ENCODE data around the gene DKKL1. TPM values are rescaled to one million over a fixed set of nuclear protein-coding genes. Genes with fewer than 3 reads are reported as not detected.

DKKL1 gene
- polyA plus RNA-seq, 1 donor from 2014 or later: 2.8 TPM

DNA sequence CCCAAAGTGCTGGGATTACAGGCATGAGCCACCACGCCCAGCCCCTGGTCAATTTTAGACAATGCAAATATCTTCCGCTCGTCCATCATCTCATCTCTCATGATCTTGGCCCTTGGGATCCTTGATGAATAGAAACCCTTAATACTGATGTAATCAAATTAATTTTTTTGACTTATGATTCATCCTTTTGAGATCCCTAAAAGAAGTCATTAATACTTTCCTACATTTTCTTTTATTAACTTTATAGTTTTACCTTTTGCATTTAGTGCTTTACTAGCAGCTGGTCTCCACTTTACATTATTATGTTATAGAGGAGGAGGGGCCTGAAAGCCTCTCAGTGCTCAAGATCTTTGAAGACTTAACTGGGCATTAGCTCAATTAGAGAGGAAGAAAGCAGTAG, 16.7 kb downstream of the DKKL1 start:
- TF ChIP-seq TAF1 (IDR thresholded peaks at IDR 0.05; ENCODE audit: low read depth): no peak
- no peak for TF ChIP-seq POLR2AphosphoS5 (IDR thresholded peaks at IDR 0.05)
- TF ChIP-seq EZH2 (IDR thresholded peaks at IDR 0.05; ENCODE audit: borderline replicate concordance, insufficient read depth, low read length, poor library complexity, severe bottlenecking): no peak
- TF ChIP-seq, protein P1, sequence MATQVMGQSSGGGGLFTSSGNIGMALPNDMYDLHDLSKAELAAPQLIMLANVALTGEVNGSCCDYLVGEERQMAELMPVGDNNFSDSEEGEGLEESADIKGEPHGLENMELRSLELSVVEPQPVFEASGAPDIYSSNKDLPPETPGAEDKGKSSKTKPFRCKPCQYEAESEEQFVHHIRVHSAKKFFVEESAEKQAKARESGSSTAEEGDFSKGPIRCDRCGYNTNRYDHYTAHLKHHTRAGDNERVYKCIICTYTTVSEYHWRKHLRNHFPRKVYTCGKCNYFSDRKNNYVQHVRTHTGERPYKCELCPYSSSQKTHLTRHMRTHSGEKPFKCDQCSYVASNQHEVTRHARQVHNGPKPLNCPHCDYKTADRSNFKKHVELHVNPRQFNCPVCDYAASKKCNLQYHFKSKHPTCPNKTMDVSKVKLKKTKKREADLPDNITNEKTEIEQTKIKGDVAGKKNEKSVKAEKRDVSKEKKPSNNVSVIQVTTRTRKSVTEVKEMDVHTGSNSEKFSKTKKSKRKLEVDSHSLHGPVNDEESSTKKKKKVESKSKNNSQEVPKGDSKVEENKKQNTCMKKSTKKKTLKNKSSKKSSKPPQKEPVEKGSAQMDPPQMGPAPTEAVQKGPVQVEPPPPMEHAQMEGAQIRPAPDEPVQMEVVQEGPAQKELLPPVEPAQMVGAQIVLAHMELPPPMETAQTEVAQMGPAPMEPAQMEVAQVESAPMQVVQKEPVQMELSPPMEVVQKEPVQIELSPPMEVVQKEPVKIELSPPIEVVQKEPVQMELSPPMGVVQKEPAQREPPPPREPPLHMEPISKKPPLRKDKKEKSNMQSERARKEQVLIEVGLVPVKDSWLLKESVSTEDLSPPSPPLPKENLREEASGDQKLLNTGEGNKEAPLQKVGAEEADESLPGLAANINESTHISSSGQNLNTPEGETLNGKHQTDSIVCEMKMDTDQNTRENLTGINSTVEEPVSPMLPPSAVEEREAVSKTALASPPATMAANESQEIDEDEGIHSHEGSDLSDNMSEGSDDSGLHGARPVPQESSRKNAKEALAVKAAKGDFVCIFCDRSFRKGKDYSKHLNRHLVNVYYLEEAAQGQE (IDR thresholded peaks at IDR 0.05; ENCODE audit: borderline replicate concordance): no peak
- TF ChIP-seq RAD21 (conservative IDR thresholded peaks at IDR 0.05): no peak
- no peak for TF ChIP-seq CTCF (IDR thresholded peaks at IDR 0.05; ENCODE audit: poor library complexity, severe bottlenecking)
- TF ChIP-seq SMC3 (conservative IDR thresholded peaks at IDR 0.05; ENCODE audit: poor library complexity): no peak
- TF ChIP-seq MXI1 (conservative IDR thresholded peaks at IDR 0.05; ENCODE audit: poor library complexity, severe bottlenecking): no peak
- TF ChIP-seq EP300 (conservative IDR thresholded peaks at IDR 0.05; ENCODE audit: poor library complexity, severe bottlenecking): no peak
- Histone ChIP-seq H3K4me2 (ENCODE audit: low read length) (no peak overlapping the region), H3K9me2 (ENCODE audit: insufficient read depth, low read length) (no peaks in the 10 kb centered on the region), H3K9me3 (ENCODE audit: low read length) (no peaks in the 10 kb centered on the region), H3K79me2 (replicated peaks; ENCODE audit: insufficient read depth, low read length) (no peaks in the 10 kb centered on the region), H3K9ac (ENCODE audit: low read length) (no peak overlapping the region), H3K4me3 (ENCODE audit: low read length) (no peak overlapping the region), H3K27me3 (ENCODE audit: insufficient read depth, low read depth, low read length) (no peaks in the 10 kb centered on the region), H3F3A (ENCODE audit: insufficient read depth, low read length, poor library complexity, severe bottlenecking) (no peaks in the 10 kb centered on the region), H4K20me1 (ENCODE audit: insufficient read depth) (no peaks in the 10 kb centered on the region), H3K27ac (ENCODE audit: low read length) (no peak overlapping the region), H3K36me3 (ENCODE audit: insufficient read depth, low read length) (no peaks in the 10 kb centered on the region), H2AFZ (ENCODE audit: low read depth, low read length) (no peak overlapping the region)

DNA sequence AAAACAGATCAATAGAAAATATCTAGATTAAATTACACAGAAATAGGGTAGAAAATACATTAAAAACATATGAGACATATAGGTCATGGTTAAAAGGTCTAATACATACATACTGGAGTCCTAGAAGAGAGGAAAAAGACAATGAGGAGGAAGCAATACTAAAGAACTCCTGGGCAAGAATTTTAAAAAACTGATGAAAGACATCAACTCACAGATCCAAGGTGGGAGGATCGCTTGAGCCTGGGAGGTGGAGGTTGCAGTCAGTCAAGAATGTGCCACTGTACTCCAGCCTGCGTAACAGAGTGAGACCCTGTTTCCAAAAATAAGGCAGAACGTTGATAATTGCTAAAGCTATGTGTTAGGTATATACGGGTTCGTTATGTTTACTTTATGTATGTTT, 19.0 kb downstream of the DKKL1 start:
- Histone ChIP-seq H3K9me2 (ENCODE audit: insufficient read depth, low read length) (no peaks in the 10 kb centered on the region), H3K9me3 (ENCODE audit: low read length) (no peaks in the 10 kb centered on the region), H3K27ac (ENCODE audit: low read length) (no peak overlapping the region), H3K4me2 (ENCODE audit: low read length) (no peak overlapping the region), H3K4me3 (ENCODE audit: low read length) (no peak overlapping the region), H3F3A (ENCODE audit: insufficient read depth, low read length, poor library complexity, severe bottlenecking) (no peaks in the 10 kb centered on the region), H3K36me3 (ENCODE audit: insufficient read depth, low read length) (no peaks in the 10 kb centered on the region), H3K9ac (ENCODE audit: low read length) (no peak overlapping the region), H2AFZ (ENCODE audit: low read depth, low read length) (no peak overlapping the region), H4K20me1 (ENCODE audit: insufficient read depth) (no peaks in the 10 kb centered on the region), H3K79me2 (replicated peaks; ENCODE audit: insufficient read depth, low read length) (no peaks in the 10 kb centered on the region), H3K27me3 (ENCODE audit: insufficient read depth, low read depth, low read length) (no peaks in the 10 kb centered on the region)
- no peak for TF ChIP-seq RAD21 (conservative IDR thresholded peaks at IDR 0.05)
- TF ChIP-seq POLR2AphosphoS5 (IDR thresholded peaks at IDR 0.05): no peak
- TF ChIP-seq CTCF (IDR thresholded peaks at IDR 0.05; ENCODE audit: poor library complexity, severe bottlenecking): no peak
- no peak for TF ChIP-seq MXI1 (conservative IDR thresholded peaks at IDR 0.05; ENCODE audit: poor library complexity, severe bottlenecking)
- no peak for TF ChIP-seq SMC3 (conservative IDR thresholded peaks at IDR 0.05; ENCODE audit: poor library complexity)
- TF ChIP-seq TAF1 (IDR thresholded peaks at IDR 0.05; ENCODE audit: low read depth): no peak
- TF ChIP-seq EP300 (conservative IDR thresholded peaks at IDR 0.05; ENCODE audit: poor library complexity, severe bottlenecking): no peak
- TF ChIP-seq, protein P1 (IDR thresholded peaks at IDR 0.05; ENCODE audit: borderline replicate concordance): no peak
